ENCODE data around the gene ISG15. TPM values are rescaled to one million over a fixed set of nuclear protein-coding genes. Genes with fewer than 3 reads are reported as not detected.
"Not testable (repeated sequence)": the region's sequence is repeated elsewhere in the genome, so short reads cannot be mapped to it uniquely, and the experiment has no call there.

The ISG15 gene
- total RNA-seq, 1 experiment from 2014 or later = 140 TPM

GRCh38 chr1:1006305-1007159, 6.8 kb upstream of the ISG15 start (continued):
- TF ChIP-seq POLR2AphosphoS5 (IDR thresholded peaks at IDR 0.05; ENCODE audit: low read depth, low read length) = peak; percentile 33

GRCh38 chr1:1010131-1010530, 3.2 kb upstream of the ISG15 start:
- H2AFZ ChIP-seq (ENCODE audit: low read depth, low read length, poor library complexity, severe bottlenecking); DNase-seq (ENCODE audit: low read depth, low spot score); H3K4me3 ChIP-seq (replicated peaks in 1 of 2; ENCODE audit: low read depth in 1 of 2, low read length in 2 of 2); H3K9ac ChIP-seq (ENCODE audit: low read length); RAD21 ChIA-PET (ENCODE audit: low non-redundant PET in 1 of 2, low total read pairs in 2 of 2, uncharacterized antibody in 2 of 2, unreplicated experiment in 2 of 2); POLR2A ChIA-PET; BruUV-seq (replicated peaks); H3K9me2 ChIP-seq (ENCODE audit: insufficient read depth); ATAC-seq; H3K79me2 ChIP-seq (ENCODE audit: insufficient read depth, low read length); H4K20me1 ChIP-seq (ENCODE audit: insufficient read depth); H3K9me3 ChIP-seq (ENCODE audit: control insufficient read depth in 1 of 2, insufficient read depth in 1 of 2, low read depth in 1 of 2, low read length in 2 of 2); H3K27ac ChIP-seq (ENCODE audit: low read depth, low read length); H3K27me3 ChIP-seq (ENCODE audit: insufficient read depth, low read length); H3K36me3 ChIP-seq (ENCODE audit: control insufficient read depth in 1 of 2, insufficient read depth in 2 of 2, low read length in 2 of 2); CTCF ChIA-PET; intact Hi-C loops (cut with micrococcal nuclease); H3K4me2 ChIP-seq (ENCODE audit: low read length): not testable (repeated sequence)
- peaks cover 34 to 48% of the 10 kb centered on the region in 2 experiments for H3K4me1 ChIP-seq (ENCODE audit: control insufficient read depth in 1 of 2, insufficient read depth in 2 of 2, low read length in 2 of 2)

DNA sequence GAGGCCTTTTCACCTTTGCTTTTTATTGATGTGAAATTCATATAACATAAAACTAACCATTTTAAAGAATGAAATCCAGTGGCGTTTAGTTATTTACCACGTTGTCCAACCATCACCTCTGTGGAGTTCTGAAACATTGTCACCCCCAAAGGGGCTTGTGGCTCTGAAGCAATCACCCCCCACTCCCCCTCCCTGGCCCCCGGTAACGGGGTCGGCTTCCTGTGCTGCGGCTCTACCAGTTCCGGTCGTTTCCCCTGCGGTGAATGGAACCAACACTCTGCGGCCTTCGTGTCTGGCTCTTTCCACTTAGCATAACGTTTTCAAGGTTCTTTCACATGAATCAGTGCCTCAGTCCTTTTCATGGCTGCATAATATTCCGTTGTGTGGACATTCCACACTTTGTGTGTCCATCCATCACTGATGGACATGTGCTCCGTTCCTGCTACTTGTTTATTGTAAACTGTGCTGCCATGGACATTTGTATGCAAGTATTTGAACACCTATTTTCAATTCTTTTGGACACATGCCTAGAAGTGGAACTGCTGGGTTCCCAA, 1.8 kb upstream of the ISG15 start:
- H3K9me2 ChIP-seq (ENCODE audit: insufficient read depth) = no peaks in the 10 kb centered on the region
- TF ChIP-seq YY1 (IDR thresholded peaks at IDR 0.05; ENCODE audit: extremely low read depth, insufficient replicate concordance, low read depth, low read length) (no peak), EZH2 (IDR thresholded peaks at IDR 0.05) (no peak), FOSL1 (IDR thresholded peaks at IDR 0.05; ENCODE audit: low read depth) (no peak), SP1 (IDR thresholded peaks at IDR 0.05; ENCODE audit: low read depth) (no peak), ZBTB33 (IDR thresholded peaks at IDR 0.05; ENCODE audit: extremely low read depth, insufficient replicate concordance, low read length) (no peak)
- no peak overlapping the region for H3K9ac ChIP-seq (ENCODE audit: low read length)
- no peak for DNase-seq (ENCODE audit: low read depth, low spot score)
- peaks cover 26 to 42% of the 10 kb centered on the region in 2 experiments for H3K4me1 ChIP-seq (ENCODE audit: control insufficient read depth in 1 of 2, insufficient read depth in 2 of 2, low read length in 2 of 2)
- ChIA-PET CTCF (no interaction called here), POLR2A (no interaction called here), RAD21 (ENCODE audit: low non-redundant PET in 1 of 2, low total read pairs in 2 of 2, uncharacterized antibody in 2 of 2, unreplicated experiment in 2 of 2) (no interaction called here)
- no peak overlapping the region for H3K4me3 ChIP-seq (replicated peaks in 1 of 2; ENCODE audit: low read depth in 1 of 2, low read length in 2 of 2)
- intact Hi-C loops (cut with micrococcal nuclease) = no loop called here
- no TSS peak for BruUV-seq (replicated peaks)
- ATAC-seq = no peak
- H2AFZ ChIP-seq (ENCODE audit: low read depth, low read length, poor library complexity, severe bottlenecking) = no peak overlapping the region
- H3K27ac ChIP-seq (ENCODE audit: low read depth, low read length) = no peak overlapping the region
- H4K20me1 ChIP-seq (ENCODE audit: insufficient read depth) = no peaks in the 10 kb centered on the region
- H3K27me3 ChIP-seq (ENCODE audit: insufficient read depth, low read length) = no peaks in the 10 kb centered on the region
- H3K79me2 ChIP-seq (ENCODE audit: insufficient read depth, low read length) = peaks cover 8% of the 10 kb centered on the region
- no peaks in the 10 kb centered on the region for H3K36me3 ChIP-seq (ENCODE audit: control insufficient read depth in 1 of 2, insufficient read depth in 2 of 2, low read length in 2 of 2)
- no peak overlapping the region for H3K4me2 ChIP-seq (ENCODE audit: low read length)
- H3K9me3 ChIP-seq (ENCODE audit: control insufficient read depth in 1 of 2, insufficient read depth in 1 of 2, low read depth in 1 of 2, low read length in 2 of 2) = no peaks in the 10 kb centered on the region

- intact Hi-C loops (cut with micrococcal nuclease); RAD21 ChIA-PET (ENCODE audit: low non-redundant PET in 1 of 2, low total read pairs in 2 of 2, uncharacterized antibody in 2 of 2, unreplicated experiment in 2 of 2): not testable (repeated sequence)
- TSS peak; percentile 94 for BruUV-seq (replicated peaks)
Observed at GRCh38 chr1:1012736-1013104, 577 bp upstream of the ISG15 start.

More at GRCh38 chr1:1012736-1013104, 577 bp upstream of the ISG15 start:
- peak overlapping the region; percentile 80 to 90 for H3K4me3 ChIP-seq (replicated peaks in 1 of 2; ENCODE audit: low read depth in 1 of 2, low read length in 2 of 2)
- H3K27me3 ChIP-seq (ENCODE audit: insufficient read depth, low read length); H3K36me3 ChIP-seq (ENCODE audit: control insufficient read depth in 1 of 2, insufficient read depth in 2 of 2, low read length in 2 of 2); ATAC-seq; H3K9me2 ChIP-seq (ENCODE audit: insufficient read depth); H3K9me3 ChIP-seq (ENCODE audit: control insufficient read depth in 1 of 2, insufficient read depth in 1 of 2, low read depth in 1 of 2, low read length in 2 of 2); DNase-seq (ENCODE audit: low read depth, low spot score); H3K79me2 ChIP-seq (ENCODE audit: insufficient read depth, low read length); H4K20me1 ChIP-seq (ENCODE audit: insufficient read depth); H2AFZ ChIP-seq (ENCODE audit: low read depth, low read length, poor library complexity, severe bottlenecking): not testable (repeated sequence)
- ChIA-PET CTCF (interaction anchor here (2.3 to 3.6 kb wide), 2 partner anchors 10 to 51 kb away, joined by 10 to 26 read pairs; no protein-coding TSS in a partner anchor), POLR2A (interaction anchor here (0.9 to 1.9 kb wide), 4 partner anchors 10 to 261 kb away, joined by 3 to 12 read pairs (median 4); partner anchors contain the start of genes RNF223 and UBE2J2)
- H3K4me2 ChIP-seq (ENCODE audit: low read length) = peak overlapping the region; percentile 100
- H3K27ac ChIP-seq (ENCODE audit: low read depth, low read length) = peak overlapping the region; percentile 73
- peak overlapping the region; percentile 87 for H3K9ac ChIP-seq (ENCODE audit: low read length)
- peaks cover 22 to 44% of the 10 kb centered on the region in 2 experiments for H3K4me1 ChIP-seq (ENCODE audit: control insufficient read depth in 1 of 2, insufficient read depth in 2 of 2, low read length in 2 of 2)
